A549 (cell line): ENCODE measurements around the gene HK1. TPM values are rescaled to one million over a fixed set of nuclear protein-coding genes. Genes with fewer than 3 reads are reported as not detected.
"Not testable (repeated sequence)": the region's sequence is repeated elsewhere in the genome, so short reads cannot be mapped to it uniquely, and the experiment has no call there.

ENCODE experiments used
- ATAC-seq, 2 experiments: fragments of 200-7000 bp in 1 of 2; fragments of >200 bp in 1 of 2; cut with Nextera tagmentation in 1 of 2; cut with Tn5 transposase in 1 of 2; 3 replicates each; pipeline versions ENCODE4 v1.8.0 to v1.9.1; 2018 to 2020; ENCODE audit warnings: mild to moderate bottlenecking in 1 of 2, moderate library complexity in 1 of 2
- CTCF ChIA-PET: fragments of 300-600 bp; sonication (Branson Sonifier 250); formaldehyde crosslinking; extraction: SDS; loops from one replicate; lab custom pipeline; 2021; ENCODE audit warnings: antibody characterized with exemption, inconsistent platforms; lab: Yijun Ruan, JAX
- POLR2A ChIA-PET: fragments of 350-600 bp; formaldehyde crosslinking; extraction: SDS; loops from one replicate; lab custom pipeline; 2021; ENCODE audit warnings: antibody characterized with exemption, inconsistent platforms; lab: Yijun Ruan, JAX
- DNase-seq, 2 experiments: peaks; one replicate each; pipeline versions ENCODE4 v3.0.0 to v3.0.0-alpha.2; 2011 to 2016; ENCODE audit warnings: low read depth in 1 of 2, low spot score in 1 of 2
- FAIRE-seq: peaks from 2 replicates; lab custom pipeline; 2011; peaks lifted over from hg19 to GRCh38; lab: Jason Lieb, UNC
- H3K27ac ChIP-seq, 2 experiments: fragments of >200 bp; sonication (Bioruptor Twin); formaldehyde crosslinking; 3 replicates each; pipeline ENCODE4 v1.5.1; 2016 to 2017
- H3K4me1 ChIP-seq: fragments of >200 bp; sonication (Bioruptor Twin); formaldehyde crosslinking; 3 replicates; pipeline ENCODE4 v1.6.1; 2016
- H3K4me2 ChIP-seq: fragments of >200 bp; sonication (Bioruptor Twin); formaldehyde crosslinking; 3 replicates; pipeline ENCODE4 v1.6.1; 2016
- H3K4me3 ChIP-seq: fragments of >200 bp; sonication (Bioruptor Twin); formaldehyde crosslinking; 3 replicates; pipeline ENCODE4 v1.5.1; 2016
- H3K9me3 ChIP-seq: fragments of >200 bp; sonication (Bioruptor Twin); formaldehyde crosslinking; 3 replicates; pipeline ENCODE4 v1.6.1; 2016
- CHD2 ChIP-seq: fragments of 150-350 bp; IDR thresholded peaks from 2 replicates; pipeline ENCODE4 v1.6.1; 2014; ENCODE audit warnings: low read length; ENCODE audit not compliant: partially characterized antibody
- EHF ChIP-seq: fragments of 250-450 bp; sonication (Bioruptor Pico); IDR thresholded peaks from 2 replicates; pipeline ENCODE4 v1.5.0; 2020; ENCODE audit warnings: mild to moderate bottlenecking
- FOSL2 ChIP-seq, 2 experiments: fragments of 450-650 bp in 1 of 2; fragments of >200 bp in 1 of 2; sonication (Bioruptor Twin) in 1 of 2; formaldehyde crosslinking; IDR thresholded peaks; 2 replicates each; pipeline versions ENCODE4 v1.5.0 to v1.6.1; 2016 to 2020; ENCODE audit warnings: mild to moderate bottlenecking in 1 of 2, moderate library complexity in 1 of 2
- FOXS1 ChIP-seq: fragments of 250-450 bp; sonication (Bioruptor Pico); IDR thresholded peaks from 2 replicates; pipeline ENCODE4 v1.5.0; 2020; ENCODE audit warnings: mild to moderate bottlenecking, moderate library complexity
- GATA3 ChIP-seq: IDR thresholded peaks from 2 replicates; pipeline ENCODE4 v1.6.1; 2012; ENCODE audit warnings: borderline replicate concordance
- HDAC2 ChIP-seq: fragments of 200-600 bp; sonication (generic); IDR thresholded peaks from 2 replicates; pipeline ENCODE4 v1.6.1; 2016
- HMGXB4 ChIP-seq: fragments of 250-450 bp; sonication (Bioruptor Pico); IDR thresholded peaks from 2 replicates; pipeline ENCODE4 v1.5.0; 2021; ENCODE audit warnings: mild to moderate bottlenecking, moderate library complexity, borderline replicate concordance
- HOXB5 ChIP-seq: fragments of 250-450 bp; sonication (Bioruptor Pico); IDR thresholded peaks from 2 replicates; pipeline ENCODE4 v1.5.0; 2020; ENCODE audit warnings: mild to moderate bottlenecking, moderate library complexity
- REST ChIP-seq: fragments of 200-600 bp; sonication (generic); IDR thresholded peaks from 2 replicates; pipeline ENCODE4 v1.6.1; 2016; ENCODE audit warnings: antibody characterized with exemption, mild to moderate bottlenecking, moderate library complexity
- RFX5 ChIP-seq: fragments of 450-650 bp; IDR thresholded peaks from 2 replicates; pipeline ENCODE4 v1.7.1; 2014; ENCODE audit warnings: antibody characterized with exemption, mild to moderate bottlenecking, moderate library complexity
- SMC3 ChIP-seq: fragments of >200 bp; sonication (Bioruptor Twin); formaldehyde crosslinking; IDR thresholded peaks from 3 replicates; pipeline ENCODE4 v1.6.1; 2018; ENCODE audit warnings: inconsistent platforms
- ZSCAN20 ChIP-seq: fragments of 250-450 bp; sonication (Bioruptor Pico); IDR thresholded peaks from 2 replicates; pipeline ENCODE4 v1.8.0; 2022; ENCODE audit warnings: mild to moderate bottlenecking, moderate library complexity
- WGBS: methylation state at CpG from one replicate; pipeline ENCODE4 v1.1.6; 2017; ENCODE audit errors: missing lambda C conversion rate; 5-methylcytosine and 5-hydroxymethylcytosine counted together
- polyA plus RNA-seq, 4 experiments: library from polyadenylated mRNA; depleted of rRNA in 3 of 4; stranded (reverse); fragments of >200 nt; fragmentation: RNase III in 1 of 4; extraction: RNeasy Plus Mini Kit Qiagen cat#74134 plus additional on column Dnase treatment in 1 of 4; gene quantifications; 2 replicates in 3 of 4; 3 replicates in 1 of 4; pipeline ENCODE4 v1.2.3, GENCODE V29; 2011 to 2017
- TF ChIP-seq, protein P1 (sequence below): fragments of >200 bp; sonication (Bioruptor Twin); formaldehyde crosslinking; IDR thresholded peaks from 3 replicates; pipeline ENCODE4 v1.5.1; 2016
- TF ChIP-seq, protein P2 (sequence below): fragments of >200 bp; sonication (Bioruptor Twin); formaldehyde crosslinking; IDR thresholded peaks from 3 replicates; pipeline ENCODE4 v1.6.1; 2016

The HK1 gene
- polyA plus RNA-seq, 2 of the 4 experiments (the other 2 are of a cell fraction): 17.3 to 58.9 TPM

DNA sequence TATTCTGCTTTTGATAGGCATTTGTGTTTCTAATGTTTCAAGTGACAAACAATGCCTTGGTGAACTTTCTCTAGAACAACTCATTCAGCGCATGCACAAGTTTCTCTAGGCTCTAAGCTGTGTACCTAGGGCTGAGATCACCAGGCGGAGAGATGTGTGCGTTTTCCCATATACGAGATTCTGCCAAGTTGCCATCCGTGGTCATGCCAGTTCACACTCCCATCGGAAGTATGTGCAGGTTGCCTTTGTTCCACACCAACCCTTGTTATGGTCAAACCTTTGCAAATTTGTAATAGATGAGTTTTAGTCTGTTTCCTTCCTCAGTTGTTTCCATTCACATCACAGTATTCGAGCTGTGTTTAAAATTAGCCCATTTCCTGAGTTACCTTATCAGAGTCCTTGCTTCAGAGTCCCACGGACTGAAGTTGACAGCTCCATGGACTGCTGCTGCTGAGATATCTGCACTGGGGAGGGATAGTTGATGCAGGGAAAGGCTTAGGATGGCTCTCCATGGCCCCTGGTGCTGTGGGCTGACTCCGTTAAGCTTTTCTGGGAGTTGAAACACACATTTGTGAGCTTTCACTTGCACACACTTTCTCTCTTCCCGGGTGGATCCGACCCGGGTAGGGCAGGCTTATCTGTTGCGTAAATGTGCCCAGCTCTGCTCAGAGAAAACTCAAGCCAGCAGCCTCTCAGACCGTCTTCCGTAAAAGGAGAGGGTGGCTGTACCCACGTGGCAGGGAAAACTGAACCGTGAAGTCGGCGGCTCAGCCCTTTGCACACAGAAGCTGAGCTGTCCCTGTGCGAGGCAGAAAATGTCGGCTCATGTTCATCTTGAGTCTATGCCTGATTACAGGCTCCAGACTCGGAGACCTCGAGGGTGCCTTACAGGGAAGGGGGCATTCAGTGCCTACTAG lies 49.4 kb downstream of the HK1 start:
- Histone ChIP-seq H3K4me3 (no peak overlapping the region), H3K4me1 (peaks cover 8% of the 10 kb centered on the region; the same call in 2 of the 3 replicates), H3K9me3 (no peaks in the 10 kb centered on the region), H3K4me2 (no peak overlapping the region), H3K27ac (no peak overlapping the region)
- TF ChIP-seq, protein P1, sequence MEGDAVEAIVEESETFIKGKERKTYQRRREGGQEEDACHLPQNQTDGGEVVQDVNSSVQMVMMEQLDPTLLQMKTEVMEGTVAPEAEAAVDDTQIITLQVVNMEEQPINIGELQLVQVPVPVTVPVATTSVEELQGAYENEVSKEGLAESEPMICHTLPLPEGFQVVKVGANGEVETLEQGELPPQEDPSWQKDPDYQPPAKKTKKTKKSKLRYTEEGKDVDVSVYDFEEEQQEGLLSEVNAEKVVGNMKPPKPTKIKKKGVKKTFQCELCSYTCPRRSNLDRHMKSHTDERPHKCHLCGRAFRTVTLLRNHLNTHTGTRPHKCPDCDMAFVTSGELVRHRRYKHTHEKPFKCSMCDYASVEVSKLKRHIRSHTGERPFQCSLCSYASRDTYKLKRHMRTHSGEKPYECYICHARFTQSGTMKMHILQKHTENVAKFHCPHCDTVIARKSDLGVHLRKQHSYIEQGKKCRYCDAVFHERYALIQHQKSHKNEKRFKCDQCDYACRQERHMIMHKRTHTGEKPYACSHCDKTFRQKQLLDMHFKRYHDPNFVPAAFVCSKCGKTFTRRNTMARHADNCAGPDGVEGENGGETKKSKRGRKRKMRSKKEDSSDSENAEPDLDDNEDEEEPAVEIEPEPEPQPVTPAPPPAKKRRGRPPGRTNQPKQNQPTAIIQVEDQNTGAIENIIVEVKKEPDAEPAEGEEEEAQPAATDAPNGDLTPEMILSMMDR: no peak
- WGBS: 87% methylated on average over 23 of the region's 23 CpGs
- ChIA-PET CTCF (interaction anchor here (0.5 to 2.0 kb wide), 7 partner anchors 9 to 99 kb away, joined by 3 to 7 read pairs (median 5); no protein-coding TSS in a partner anchor), POLR2A (no interaction called here)
- FAIRE-seq (no peak), DNase-seq (no peak), ATAC-seq (no peak)

DNA sequence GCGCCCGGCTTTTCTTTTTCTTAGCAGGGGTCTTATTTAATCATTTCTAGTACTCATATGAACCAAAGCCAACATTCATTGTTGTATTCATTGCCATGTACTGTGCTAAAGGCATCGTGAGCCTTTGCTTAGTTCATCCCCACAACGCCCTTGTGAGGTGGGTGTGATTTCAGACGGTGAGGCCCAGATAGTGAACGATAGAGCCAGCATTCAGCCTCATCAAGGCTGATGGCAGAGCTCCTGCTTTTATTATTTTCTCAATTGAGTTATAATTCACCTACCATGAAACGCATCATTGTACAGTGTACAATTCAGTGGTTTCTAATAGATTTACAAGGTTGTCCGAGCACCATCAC lies 50.1 kb downstream of the HK1 start:
- no peaks in the 10 kb centered on the region for H3K9me3 ChIP-seq
- ChIA-PET CTCF (interaction anchor here (0.5 to 2.0 kb wide), 3 partner anchors 65 to 98 kb away, joined by 3 to 7 read pairs (median 5); no protein-coding TSS in a partner anchor), POLR2A (no interaction called here)
- H3K27ac ChIP-seq: no peak overlapping the region
- TF ChIP-seq GATA3 (no peak), FOSL2 (IDR thresholded peaks at IDR 0.05) (no peak), FOSL2 (CRISPR knock-in tag; IDR thresholded peaks at IDR 0.05) (no peak), ZSCAN20 (CRISPR knock-in tag) (no peak)
- FAIRE-seq (no peak), DNase-seq (no peak), ATAC-seq (no peak)
- H3K4me2 ChIP-seq: no peak overlapping the region
- H3K4me1 ChIP-seq: peaks cover 8% of the 10 kb centered on the region; the same call in 2 of the 3 replicates
- H3K4me3 ChIP-seq: no peak overlapping the region
- WGBS: 92% methylated on average over 8 of the region's 8 CpGs

GRCh38 chr10:69328888-69329287 lies 50.6 kb downstream of the HK1 start:
- FAIRE-seq, DNase-seq, H3K9me3 ChIP-seq, H3K4me2 ChIP-seq, H3K4me3 ChIP-seq, POLR2A ChIA-PET, H3K4me1 ChIP-seq, CTCF ChIA-PET, ATAC-seq, H3K27ac ChIP-seq: not testable (repeated sequence)
- 92% methylated on average over 2 of the region's 2 CpGs for WGBS

DNA sequence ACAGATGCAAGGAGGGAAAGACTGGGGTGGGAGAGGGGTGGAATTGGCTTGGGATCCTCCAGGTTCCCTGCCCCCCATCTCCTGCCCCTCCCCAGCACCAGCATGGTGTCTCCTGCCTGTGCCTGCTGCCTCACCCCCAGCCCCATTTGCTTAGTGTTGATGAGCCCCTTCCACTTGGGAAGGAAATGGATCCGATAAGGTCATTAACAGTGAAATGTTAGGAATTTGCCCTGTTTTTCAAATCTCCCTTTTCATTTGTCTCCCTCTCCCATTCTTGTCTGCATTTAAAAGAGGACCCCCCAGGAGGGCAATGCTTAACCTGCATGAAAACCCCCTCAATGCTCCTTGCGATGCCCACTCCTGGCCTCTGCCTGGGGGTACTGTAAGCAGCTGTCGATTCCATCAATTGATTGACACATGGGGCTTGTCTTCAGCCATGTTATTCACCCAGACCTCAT lies 51.5 kb downstream of the HK1 start:
- CTCF ChIA-PET: interaction anchor here (0.6 kb wide), 1 partner anchor 722 kb away, joined by 3 read pairs; no protein-coding TSS in a partner anchor
- no peak overlapping the region for H3K4me2 ChIP-seq
- H3K9me3 ChIP-seq: no peaks in the 10 kb centered on the region
- H3K27ac ChIP-seq: no peak overlapping the region
- ATAC-seq: no peak
- H3K4me1 ChIP-seq: no peaks in the 10 kb centered on the region
- DNase-seq: no peak
- no peak for TF ChIP-seq ZSCAN20 (CRISPR knock-in tag)
- TF ChIP-seq RFX5: no peak
- POLR2A ChIA-PET: no interaction called here
- no peak overlapping the region for H3K4me3 ChIP-seq
- 96% methylated on average over 3 of the region's 3 CpGs for WGBS
- no peak for FAIRE-seq

- 90% methylated on average over 7 of the region's 7 CpGs for WGBS
- FAIRE-seq (no peak), DNase-seq (no peak), ATAC-seq (no peak)
- ChIA-PET POLR2A (no interaction called here), CTCF (no interaction called here)
- Histone ChIP-seq H3K4me1 (no peaks in the 10 kb centered on the region), H3K4me2 (no peak overlapping the region), H3K4me3 (no peak overlapping the region), H3K9me3 (no peaks in the 10 kb centered on the region), H3K27ac (no peak overlapping the region)
- TF ChIP-seq HDAC2: no peak
- no peak for TF ChIP-seq EHF
- TF ChIP-seq CHD2: no peak
- no peak for TF ChIP-seq HMGXB4 (CRISPR knock-in tag)
- TF ChIP-seq REST: no peak
- no peak for TF ChIP-seq FOXS1
- TF ChIP-seq, protein P2, sequence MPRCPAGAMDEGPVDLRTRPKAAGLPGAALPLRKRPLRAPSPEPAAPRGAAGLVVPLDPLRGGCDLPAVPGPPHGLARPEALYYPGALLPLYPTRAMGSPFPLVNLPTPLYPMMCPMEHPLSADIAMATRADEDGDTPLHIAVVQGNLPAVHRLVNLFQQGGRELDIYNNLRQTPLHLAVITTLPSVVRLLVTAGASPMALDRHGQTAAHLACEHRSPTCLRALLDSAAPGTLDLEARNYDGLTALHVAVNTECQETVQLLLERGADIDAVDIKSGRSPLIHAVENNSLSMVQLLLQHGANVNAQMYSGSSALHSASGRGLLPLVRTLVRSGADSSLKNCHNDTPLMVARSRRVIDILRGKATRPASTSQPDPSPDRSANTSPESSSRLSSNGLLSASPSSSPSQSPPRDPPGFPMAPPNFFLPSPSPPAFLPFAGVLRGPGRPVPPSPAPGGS: no peak
- TF ChIP-seq ZSCAN20 (CRISPR knock-in tag): no peak
- TF ChIP-seq SMC3: no peak
- TF ChIP-seq HOXB5 (CRISPR knock-in tag): no peak
These were observed 52.9 kb downstream of the HK1 start for GRCh38 chr10:69331161-69331560.
